GM12878 (cell line): ENCODE measurements around the gene TCEANC2. TPM values are rescaled to one million over a fixed set of nuclear protein-coding genes. Genes with fewer than 3 reads are reported as not detected.

Experiments
- BMI1 ChIP-seq: fragments of 450-650 bp; IDR thresholded peaks from 2 replicates; pipeline ENCODE4 v1.6.1; 2016; ENCODE audit warnings: mild to moderate bottlenecking, moderate library complexity, borderline replicate concordance
- CEBPB ChIP-seq, 2 experiments: fragments of 150-350 bp in 1 of 2; IDR thresholded peaks; 2 replicates each; pipeline ENCODE4 v1.6.1; 2012 to 2014; ENCODE audit warnings: low read depth in 2 of 2, low read length in 2 of 2, borderline replicate concordance in 1 of 2, inconsistent platforms in 1 of 2
- CREM ChIP-seq: IDR thresholded peaks from 2 replicates; pipeline ENCODE4 v1.6.1; 2014; ENCODE audit warnings: antibody characterized with exemption, low read depth
- EP300 ChIP-seq, 2 experiments: fragments of 150-350 bp in 1 of 2; IDR thresholded peaks; 2 replicates each; pipeline ENCODE4 v1.6.1; 2011 to 2012; ENCODE audit warnings: low read depth in 2 of 2, low read length in 2 of 2, borderline replicate concordance in 1 of 2, improper control_type of control experiment in 1 of 2, inconsistent platforms in 1 of 2; ENCODE audit not compliant: control insufficient read depth in 1 of 2
- KLF5 ChIP-seq: fragments of 450-650 bp; IDR thresholded peaks from 2 replicates; pipeline ENCODE4 v1.6.1; 2014; ENCODE audit warnings: mild to moderate bottlenecking; ENCODE audit not compliant: partially characterized antibody
- MTA3 ChIP-seq: IDR thresholded peaks from 2 replicates; pipeline ENCODE4 v1.6.1; 2012; ENCODE audit warnings: low read length, inconsistent platforms, borderline replicate concordance
- PAX5 ChIP-seq: IDR thresholded peaks from 2 replicates; pipeline ENCODE4 v1.6.1; 2011; ENCODE audit warnings: low read depth, low read length, borderline replicate concordance
- RUNX3 ChIP-seq: IDR thresholded peaks from 2 replicates; pipeline ENCODE4 v1.6.1; 2012; ENCODE audit warnings: low read length, inconsistent platforms
- SIN3A ChIP-seq: IDR thresholded peaks from 2 replicates; pipeline ENCODE4 v1.6.1; 2012; ENCODE audit warnings: low read depth, low read length, improper control_type of control experiment
- SREBF1 ChIP-seq: IDR thresholded peaks from 2 replicates; pipeline ENCODE4 v1.6.1; 2012; ENCODE audit warnings: mild to moderate bottlenecking, low read length
- STAT1 ChIP-seq: fragments of 450-650 bp; conservative IDR thresholded peaks from 2 replicates; pipeline ENCODE4 v1.6.1; 2014; ENCODE audit warnings: antibody characterized with exemption, mild to moderate bottlenecking
- TBL1XR1 ChIP-seq: IDR thresholded peaks from 2 replicates; pipeline ENCODE4 v1.6.1; 2012; ENCODE audit warnings: low read depth, low read length, improper control_type of control experiment
- TCF12 ChIP-seq: IDR thresholded peaks from 2 replicates; pipeline ENCODE4 v1.6.1; 2011; ENCODE audit warnings: low read depth, mild to moderate bottlenecking, low read length
- YY1 ChIP-seq: IDR thresholded peaks from 2 replicates; pipeline ENCODE4 v1.6.1; 2011; ENCODE audit warnings: low read depth, mild to moderate bottlenecking, low read length
- ZSCAN29 ChIP-seq: fragments of 450-650 bp; IDR thresholded peaks from 2 replicates; pipeline ENCODE4 v1.6.1; 2017; ENCODE audit warnings: mild to moderate bottlenecking, moderate library complexity
- ZZZ3 ChIP-seq: IDR thresholded peaks from 2 replicates; pipeline ENCODE4 v1.6.1; 2011; ENCODE audit warnings: low read depth; ENCODE audit not compliant: control insufficient read depth, insufficient read length
- polyA plus RNA-seq, 11 experiments: library from polyadenylated mRNA; depleted of rRNA in 4 of 11; unstranded in 6 of 11; stranded (reverse) in 5 of 11; fragments of >200 nt; fragmentation: Nextera tagmentation in 4 of 11; fragmentation: Illumina TruSeq in 1 of 11; extraction: Ambion mirVana in 4 of 11; extraction: Trizol in 1 of 11; gene quantifications; 1 replicate in 1 of 11; 2 replicates in 10 of 11; pipeline versions ENCODE4 v1.2.1 to v1.2.3, GENCODE V29; 2011 to 2016; ENCODE audit warnings: inconsistent platforms in 2 of 11, missing spikeins in 2 of 11, low read depth in 1 of 11
- total RNA-seq, 4 experiments: library from RNA; depleted of rRNA in 3 of 4; stranded (reverse); fragments of >200 nt in 3 of 4; fragmentation: Illumina TruSeq in 1 of 4; extraction: Trizol in 1 of 4; gene quantifications; 2 replicates each; pipeline versions ENCODE4 v1.2.1 to v1.2.3, GENCODE V29; 2013 to 2021
- TF ChIP-seq, protein P1 (sequence below): IDR thresholded peaks from 2 replicates; pipeline ENCODE4 v1.6.1; 2012; ENCODE audit warnings: low read depth, low read length, improper control_type of control experiment
- TF ChIP-seq, protein P2 (sequence below): fragments of 450-650 bp; formaldehyde crosslinking; IDR thresholded peaks from 2 replicates; pipeline ENCODE4 v1.5.0; 2022; ENCODE audit warnings: mild to moderate bottlenecking, missing genetic modification characterization
- TF ChIP-seq, protein P3 (sequence below): IDR thresholded peaks from 2 replicates; pipeline ENCODE4 v1.6.1; 2011; ENCODE audit warnings: low read depth, low read length, improper control_type of control experiment, borderline replicate concordance
- TF ChIP-seq, protein P4 (sequence below): IDR thresholded peaks from 2 replicates; pipeline ENCODE4 v1.6.1; 2011; ENCODE audit warnings: borderline replicate concordance, low read depth, mild to moderate bottlenecking, moderate library complexity, mixed read lengths, low read length; ENCODE audit not compliant: insufficient read depth; ENCODE audit errors: extremely low read length

The TCEANC2 gene
- total and polyA plus RNA-seq, 10 of the 15 experiments (the other 5 are each of a cell fraction or from before 2014, with no cell fraction given): 4.4 to 13.2 (median 6.4) TPM

DNA sequence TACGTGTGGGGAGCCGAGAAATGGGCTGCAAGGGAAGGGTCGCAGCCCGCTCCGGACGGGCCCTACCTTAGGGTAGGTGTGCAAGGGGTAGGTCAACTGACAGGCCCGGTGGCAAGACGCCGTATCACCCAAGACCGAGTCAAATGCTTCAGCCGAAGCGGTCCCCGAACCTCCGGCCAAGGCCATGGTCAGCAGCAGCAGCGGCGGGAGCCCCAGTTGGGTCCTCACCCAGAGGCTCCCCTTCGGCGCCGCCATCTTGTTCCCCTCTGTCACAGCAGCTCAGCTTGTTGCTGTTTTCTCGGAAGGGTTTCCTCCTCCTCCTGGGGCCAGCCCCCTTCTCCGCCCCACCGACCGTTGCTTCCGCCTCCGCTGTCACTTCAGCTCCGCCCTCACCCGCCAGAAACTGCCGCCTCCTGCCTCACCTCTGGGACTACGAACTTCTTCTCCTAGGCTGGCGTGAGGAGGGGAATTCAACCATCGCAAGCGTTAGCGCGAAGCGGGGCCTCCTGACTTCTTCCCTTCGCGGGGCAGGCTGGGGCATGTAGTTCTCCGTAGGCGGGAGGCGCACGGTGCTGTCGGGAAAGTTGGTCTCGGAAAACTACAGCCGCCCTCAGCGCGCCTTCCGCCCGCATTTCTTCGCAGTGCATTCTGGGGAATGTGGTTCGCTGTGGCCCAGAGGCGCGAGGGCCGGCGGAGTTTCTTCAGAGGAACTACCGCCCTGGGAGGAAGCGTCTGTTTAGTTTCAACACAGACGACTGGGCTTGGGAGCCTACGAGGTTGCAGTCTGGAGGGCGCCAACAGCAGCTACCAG, at the start of gene TCEANC2, which contains the start of gene TMEM59 (continued):
- TF ChIP-seq, protein P1, sequence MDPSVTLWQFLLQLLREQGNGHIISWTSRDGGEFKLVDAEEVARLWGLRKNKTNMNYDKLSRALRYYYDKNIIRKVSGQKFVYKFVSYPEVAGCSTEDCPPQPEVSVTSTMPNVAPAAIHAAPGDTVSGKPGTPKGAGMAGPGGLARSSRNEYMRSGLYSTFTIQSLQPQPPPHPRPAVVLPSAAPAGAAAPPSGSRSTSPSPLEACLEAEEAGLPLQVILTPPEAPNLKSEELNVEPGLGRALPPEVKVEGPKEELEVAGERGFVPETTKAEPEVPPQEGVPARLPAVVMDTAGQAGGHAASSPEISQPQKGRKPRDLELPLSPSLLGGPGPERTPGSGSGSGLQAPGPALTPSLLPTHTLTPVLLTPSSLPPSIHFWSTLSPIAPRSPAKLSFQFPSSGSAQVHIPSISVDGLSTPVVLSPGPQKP: no peak; the same call in 1 of the 2 replicates
- TF ChIP-seq YY1 (peak; percentile 96), RUNX3 (peak; percentile 76), BMI1 (no peak), TBL1XR1 (no peak), EP300 (IDR thresholded peaks at IDR 0.05; ENCODE audit: borderline replicate concordance in 1 of 2, control insufficient read depth in 1 of 2, low read depth in 2 of 2, low read length in 2 of 2) (no peak), MTA3 (no peak), SREBF1 (peak; percentile 88), CEBPB (IDR thresholded peaks at IDR 0.05; ENCODE audit: borderline replicate concordance in 1 of 2, low read depth in 2 of 2, low read length in 2 of 2) (no peak), ZSCAN29 (no peak), PAX5 (no peak), STAT1 (no peak), CREM (peak; percentile 95), KLF5 (peak; percentile 86), SIN3A (0 out of 2 replicates have a peak, but pooled peaks have one; percentile 56), ZZZ3 (no peak), TCF12 (0 out of 2 replicates have a peak, but pooled peaks have one; percentile 14)
- TF ChIP-seq, protein P2, sequence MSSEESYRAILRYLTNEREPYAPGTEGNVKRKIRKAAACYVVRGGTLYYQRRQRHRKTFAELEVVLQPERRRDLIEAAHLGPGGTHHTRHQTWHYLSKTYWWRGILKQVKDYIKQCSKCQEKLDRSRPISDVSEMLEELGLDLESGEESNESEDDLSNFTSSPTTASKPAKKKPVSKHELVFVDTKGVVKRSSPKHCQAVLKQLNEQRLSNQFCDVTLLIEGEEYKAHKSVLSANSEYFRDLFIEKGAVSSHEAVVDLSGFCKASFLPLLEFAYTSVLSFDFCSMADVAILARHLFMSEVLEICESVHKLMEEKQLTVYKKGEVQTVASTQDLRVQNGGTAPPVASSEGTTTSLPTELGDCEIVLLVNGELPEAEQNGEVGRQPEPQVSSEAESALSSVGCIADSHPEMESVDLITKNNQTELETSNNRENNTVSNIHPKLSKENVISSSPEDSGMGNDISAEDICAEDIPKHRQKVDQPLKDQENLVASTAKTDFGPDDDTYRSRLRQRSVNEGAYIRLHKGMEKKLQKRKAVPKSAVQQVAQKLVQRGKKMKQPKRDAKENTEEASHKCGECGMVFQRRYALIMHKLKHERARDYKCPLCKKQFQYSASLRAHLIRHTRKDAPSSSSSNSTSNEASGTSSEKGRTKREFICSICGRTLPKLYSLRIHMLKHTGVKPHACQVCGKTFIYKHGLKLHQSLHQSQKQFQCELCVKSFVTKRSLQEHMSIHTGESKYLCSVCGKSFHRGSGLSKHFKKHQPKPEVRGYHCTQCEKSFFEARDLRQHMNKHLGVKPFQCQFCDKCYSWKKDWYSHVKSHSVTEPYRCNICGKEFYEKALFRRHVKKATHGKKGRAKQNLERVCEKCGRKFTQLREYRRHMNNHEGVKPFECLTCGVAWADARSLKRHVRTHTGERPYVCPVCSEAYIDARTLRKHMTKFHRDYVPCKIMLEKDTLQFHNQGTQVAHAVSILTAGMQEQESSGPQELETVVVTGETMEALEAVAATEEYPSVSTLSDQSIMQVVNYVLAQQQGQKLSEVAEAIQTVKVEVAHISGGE (CRISPR knock-in tag): no peak
- TF ChIP-seq, protein P3, sequence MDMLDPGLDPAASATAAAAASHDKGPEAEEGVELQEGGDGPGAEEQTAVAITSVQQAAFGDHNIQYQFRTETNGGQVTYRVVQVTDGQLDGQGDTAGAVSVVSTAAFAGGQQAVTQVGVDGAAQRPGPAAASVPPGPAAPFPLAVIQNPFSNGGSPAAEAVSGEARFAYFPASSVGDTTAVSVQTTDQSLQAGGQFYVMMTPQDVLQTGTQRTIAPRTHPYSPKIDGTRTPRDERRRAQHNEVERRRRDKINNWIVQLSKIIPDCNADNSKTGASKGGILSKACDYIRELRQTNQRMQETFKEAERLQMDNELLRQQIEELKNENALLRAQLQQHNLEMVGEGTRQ: peak; percentile 24; the same call in 1 of the 2 replicates
- TF ChIP-seq, protein P4, sequence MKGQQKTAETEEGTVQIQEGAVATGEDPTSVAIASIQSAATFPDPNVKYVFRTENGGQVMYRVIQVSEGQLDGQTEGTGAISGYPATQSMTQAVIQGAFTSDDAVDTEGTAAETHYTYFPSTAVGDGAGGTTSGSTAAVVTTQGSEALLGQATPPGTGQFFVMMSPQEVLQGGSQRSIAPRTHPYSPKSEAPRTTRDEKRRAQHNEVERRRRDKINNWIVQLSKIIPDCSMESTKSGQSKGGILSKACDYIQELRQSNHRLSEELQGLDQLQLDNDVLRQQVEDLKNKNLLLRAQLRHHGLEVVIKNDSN: peak; percentile 58
